Subcutaneous adipose tissue (tissue), 4 donors: ENCODE results near the gene RASSF5. TPM values are rescaled to one million over a fixed set of nuclear protein-coding genes. Genes with fewer than 3 reads are reported as not detected.

Experiments
- total RNA-seq, 4 donors: library from RNA; depleted of rRNA; stranded (reverse); fragments of >200 nt; gene quantifications; one replicate each; pipeline ENCODE4 v1.1.0, GENCODE V29; 2016
- TF ChIP-seq, protein P1 (sequence below): fragments of 450-650 bp; IDR thresholded peaks from one replicate; pipeline ENCODE4 v1.5.1; 2016; ENCODE audit warnings: low read depth, mild to moderate bottlenecking, control low read depth, antibody characterized with exemption, moderate library complexity

RASSF5 gene, protein sequence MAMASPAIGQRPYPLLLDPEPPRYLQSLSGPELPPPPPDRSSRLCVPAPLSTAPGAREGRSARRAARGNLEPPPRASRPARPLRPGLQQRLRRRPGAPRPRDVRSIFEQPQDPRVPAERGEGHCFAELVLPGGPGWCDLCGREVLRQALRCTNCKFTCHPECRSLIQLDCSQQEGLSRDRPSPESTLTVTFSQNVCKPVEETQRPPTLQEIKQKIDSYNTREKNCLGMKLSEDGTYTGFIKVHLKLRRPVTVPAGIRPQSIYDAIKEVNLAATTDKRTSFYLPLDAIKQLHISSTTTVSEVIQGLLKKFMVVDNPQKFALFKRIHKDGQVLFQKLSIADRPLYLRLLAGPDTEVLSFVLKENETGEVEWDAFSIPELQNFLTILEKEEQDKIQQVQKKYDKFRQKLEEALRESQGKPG
- 10 to 100 TPM in 2 of 4 donors, 1 to 10 TPM in 2; 5.2 to 17.3 (median 9.0) TPM for total RNA-seq

DNA sequence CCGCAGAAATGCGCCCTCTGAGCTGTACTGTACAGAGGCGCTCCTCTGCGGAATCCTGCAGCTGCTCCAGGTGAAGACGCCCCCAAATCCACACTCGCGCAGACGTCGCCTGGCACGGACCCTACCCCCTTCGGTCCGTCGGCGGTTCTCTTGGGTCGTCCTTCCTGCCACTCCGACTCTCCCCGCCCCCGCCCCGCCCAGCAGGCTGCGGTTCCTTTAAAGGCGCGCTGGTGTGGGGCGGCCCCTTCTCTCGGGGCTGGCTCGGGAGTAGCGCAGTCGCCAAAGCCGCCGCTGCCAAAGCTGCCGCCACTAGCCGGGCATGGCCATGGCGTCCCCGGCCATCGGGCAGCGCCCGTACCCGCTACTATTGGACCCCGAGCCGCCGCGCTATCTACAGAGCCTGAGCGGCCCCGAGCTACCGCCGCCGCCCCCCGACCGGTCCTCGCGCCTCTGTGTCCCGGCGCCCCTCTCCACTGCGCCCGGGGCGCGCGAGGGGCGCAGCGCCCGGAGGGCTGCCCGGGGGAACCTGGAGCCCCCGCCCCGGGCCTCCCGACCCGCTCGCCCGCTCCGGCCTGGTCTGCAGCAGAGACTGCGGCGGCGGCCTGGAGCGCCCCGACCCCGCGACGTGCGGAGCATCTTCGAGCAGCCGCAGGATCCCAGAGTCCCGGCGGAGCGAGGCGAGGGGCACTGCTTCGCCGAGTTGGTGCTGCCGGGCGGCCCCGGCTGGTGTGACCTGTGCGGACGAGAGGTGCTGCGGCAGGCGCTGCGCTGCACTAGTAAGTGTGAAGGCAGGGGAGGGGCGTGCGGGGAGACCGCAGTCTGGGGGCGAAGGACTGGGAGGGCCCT, at the start of gene RASSF5:
Gene RASSF5 (plus strand): TSS at position 248 of the 846 bp plus-strand sequence. CDS start 72 bp downstream, at position 320.
- TF ChIP-seq, protein P1, sequence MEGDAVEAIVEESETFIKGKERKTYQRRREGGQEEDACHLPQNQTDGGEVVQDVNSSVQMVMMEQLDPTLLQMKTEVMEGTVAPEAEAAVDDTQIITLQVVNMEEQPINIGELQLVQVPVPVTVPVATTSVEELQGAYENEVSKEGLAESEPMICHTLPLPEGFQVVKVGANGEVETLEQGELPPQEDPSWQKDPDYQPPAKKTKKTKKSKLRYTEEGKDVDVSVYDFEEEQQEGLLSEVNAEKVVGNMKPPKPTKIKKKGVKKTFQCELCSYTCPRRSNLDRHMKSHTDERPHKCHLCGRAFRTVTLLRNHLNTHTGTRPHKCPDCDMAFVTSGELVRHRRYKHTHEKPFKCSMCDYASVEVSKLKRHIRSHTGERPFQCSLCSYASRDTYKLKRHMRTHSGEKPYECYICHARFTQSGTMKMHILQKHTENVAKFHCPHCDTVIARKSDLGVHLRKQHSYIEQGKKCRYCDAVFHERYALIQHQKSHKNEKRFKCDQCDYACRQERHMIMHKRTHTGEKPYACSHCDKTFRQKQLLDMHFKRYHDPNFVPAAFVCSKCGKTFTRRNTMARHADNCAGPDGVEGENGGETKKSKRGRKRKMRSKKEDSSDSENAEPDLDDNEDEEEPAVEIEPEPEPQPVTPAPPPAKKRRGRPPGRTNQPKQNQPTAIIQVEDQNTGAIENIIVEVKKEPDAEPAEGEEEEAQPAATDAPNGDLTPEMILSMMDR = no peak

DNA sequence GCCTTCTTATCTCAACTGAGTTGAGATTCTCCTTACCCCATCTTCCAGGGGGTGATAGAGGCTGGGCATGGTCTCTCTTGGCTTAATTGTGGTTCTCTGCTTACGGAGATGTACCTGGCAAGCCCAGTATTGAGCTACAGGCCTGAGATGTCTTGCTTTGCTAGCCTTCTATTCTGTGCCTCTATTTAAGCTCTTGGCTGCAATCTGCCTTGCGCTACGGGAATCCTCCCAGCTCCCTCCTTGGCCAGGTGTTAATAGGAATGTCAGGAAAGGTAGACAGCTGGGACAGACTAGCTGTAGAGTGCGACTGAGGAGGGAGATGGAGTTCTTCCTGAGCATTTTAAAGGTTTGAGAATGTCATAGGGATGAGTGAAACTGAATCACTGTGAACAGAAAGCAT, 47.6 kb upstream of the RASSF5 start:
- TF ChIP-seq, protein P1 = no peak

DNA sequence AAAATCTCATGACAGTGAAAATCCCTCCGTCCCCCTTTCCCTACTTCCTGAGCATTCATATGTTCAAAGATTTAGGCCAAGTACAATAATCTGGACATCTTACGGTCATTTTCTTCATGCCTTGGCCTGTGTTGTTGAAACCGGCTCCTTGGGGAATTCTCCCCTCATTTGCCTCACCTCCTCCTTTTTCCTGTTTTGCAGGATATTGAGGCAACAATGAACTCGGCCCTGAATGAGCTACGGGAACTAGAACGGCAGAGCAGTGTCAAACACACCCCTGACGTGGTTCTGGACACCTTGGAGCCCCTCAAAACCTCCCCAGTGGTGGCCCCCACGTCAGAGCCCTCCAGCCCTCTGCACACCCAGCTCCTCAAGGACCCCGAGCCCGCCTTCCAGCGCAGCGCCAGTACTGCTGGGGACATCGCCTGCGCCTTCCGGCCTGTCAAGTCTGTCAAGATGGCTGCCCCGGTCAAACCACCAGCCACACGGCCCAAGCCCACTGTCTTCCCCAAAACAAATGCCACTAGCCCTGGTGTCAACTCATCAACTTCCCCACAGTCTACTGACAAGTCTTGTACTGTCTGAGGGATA, 46.4 kb upstream of the RASSF5 start:
- TF ChIP-seq, protein P1 = no peak

DNA sequence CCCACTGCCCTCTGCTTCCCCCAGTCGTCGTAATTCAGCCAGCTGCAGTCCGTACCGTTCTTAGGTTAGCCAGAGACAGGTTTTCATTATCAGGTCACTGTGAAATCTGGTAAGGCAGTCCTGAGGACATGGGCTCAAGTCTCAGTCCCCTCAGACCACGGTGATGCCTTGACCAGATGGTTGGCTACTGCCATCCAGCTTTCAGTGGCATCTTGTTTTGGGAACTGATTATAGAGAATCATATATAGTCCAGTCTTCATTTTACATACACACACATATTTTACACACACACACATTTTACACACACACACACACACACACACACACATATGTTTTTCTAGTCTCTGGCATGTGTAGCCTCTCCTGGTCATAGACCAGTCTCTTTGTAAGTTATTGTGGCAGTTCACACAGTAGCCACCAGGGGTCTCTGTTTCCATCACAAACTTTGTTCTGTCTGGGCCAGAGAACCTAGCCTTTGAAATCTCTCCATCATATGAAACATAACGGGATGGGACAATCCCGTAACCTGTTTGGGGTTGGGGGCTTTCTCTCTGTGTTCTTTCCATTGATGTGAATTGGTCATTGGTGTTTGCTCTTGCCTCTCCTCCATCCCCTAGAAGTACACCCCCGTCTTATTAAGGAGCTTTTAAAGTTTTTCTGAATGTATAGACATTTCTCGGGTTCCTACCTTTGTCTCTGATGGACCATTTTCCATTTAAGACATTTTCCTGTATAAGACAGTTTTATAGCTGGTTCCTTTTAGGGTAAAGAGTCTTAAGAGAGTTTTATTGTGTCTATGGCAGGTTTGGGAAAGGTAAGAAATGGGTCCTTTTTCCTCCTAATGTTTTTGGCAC, 45.5 kb upstream of the RASSF5 start:
- TF ChIP-seq, protein P1 = no peak

DNA sequence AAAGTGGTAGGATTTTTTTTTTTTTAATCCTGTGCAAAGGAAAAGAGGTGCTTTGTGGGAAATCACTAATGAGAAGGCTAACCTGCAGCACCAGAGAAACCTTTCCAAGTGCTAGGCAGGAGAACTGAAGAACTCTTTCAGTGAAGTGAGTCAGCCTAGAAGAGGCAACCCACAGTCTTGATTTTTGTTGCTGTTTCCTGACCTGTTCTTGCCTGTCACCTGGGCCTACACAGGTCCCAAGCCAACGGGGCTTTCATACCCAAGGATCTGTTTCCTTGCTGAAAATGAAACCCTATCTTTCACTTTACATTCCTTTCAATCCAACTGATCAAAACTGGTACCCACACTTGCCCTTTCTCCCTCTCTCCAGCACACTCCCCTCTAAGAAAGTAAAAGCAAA, 44.2 kb upstream of the RASSF5 start:
- TF ChIP-seq, protein P1 = no peak

DNA sequence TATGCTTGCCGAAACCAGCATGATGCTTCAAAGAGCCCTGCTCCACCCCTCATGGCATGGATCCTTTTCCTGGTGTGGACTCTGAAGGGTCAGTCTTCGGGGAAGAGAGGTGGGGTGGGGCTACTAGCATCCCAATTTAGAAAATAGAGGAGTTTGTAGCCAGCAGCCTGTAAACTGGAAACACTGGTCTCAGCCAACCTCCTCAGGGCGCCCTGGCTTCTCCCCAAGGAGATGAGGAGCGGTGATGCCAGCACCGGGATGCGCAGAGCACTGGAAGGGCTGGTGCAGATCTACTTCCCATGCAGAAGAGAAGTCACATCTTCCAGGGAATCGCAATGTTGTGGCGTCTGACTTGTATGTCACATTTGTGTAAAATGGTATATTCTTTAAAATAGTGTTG, 43.4 kb upstream of the RASSF5 start:
- TF ChIP-seq, protein P1 = no peak
